ENCODE results near the gene HCN2.

DNA sequence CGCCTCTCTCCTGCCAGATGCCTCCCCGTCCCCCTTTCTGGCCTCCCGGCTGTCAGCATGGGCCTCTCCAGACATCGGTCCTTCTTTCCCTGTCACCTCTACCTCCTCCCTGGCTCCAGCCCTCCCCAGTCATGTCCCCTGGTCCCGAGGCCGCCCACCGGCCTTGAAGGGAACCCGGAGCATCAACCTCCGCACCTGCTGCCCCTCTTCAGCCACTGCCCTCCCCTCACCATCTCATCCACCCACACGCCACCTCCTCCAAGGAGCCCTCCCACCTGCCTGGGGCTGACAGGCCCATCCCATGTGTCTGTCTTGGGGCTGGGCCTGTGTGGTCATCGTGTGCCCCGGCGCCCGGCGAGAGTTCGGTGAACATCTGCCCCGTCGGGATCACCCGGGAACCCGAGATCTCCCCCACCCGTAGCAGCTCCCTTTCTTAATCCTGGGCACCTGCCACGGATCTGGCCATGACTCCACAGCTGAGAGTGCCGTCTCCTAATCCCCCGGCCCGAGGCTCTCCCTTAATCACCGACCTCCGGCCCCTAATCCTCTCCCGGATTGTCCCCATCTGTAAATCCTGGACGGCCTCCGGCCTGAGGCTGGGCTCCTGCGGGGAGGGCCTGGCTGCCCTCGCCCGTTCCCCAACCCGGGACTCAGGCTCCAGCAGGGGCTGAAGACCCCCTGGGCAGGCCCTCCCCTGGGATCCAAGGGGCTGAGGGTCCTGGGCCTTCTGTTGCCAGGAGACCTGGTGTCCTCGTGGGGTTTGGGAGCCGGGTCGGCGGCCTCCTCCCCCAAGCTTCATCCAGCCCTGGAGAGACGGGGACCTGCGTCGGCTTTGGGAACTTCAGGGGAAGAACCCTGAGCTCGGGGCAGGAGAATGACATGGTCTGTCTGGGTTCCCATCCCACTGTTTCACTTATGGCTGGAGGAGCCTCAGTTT lies 5.9 kb downstream of the HCN2 start:
- TF ChIP-seq, protein P1, sequence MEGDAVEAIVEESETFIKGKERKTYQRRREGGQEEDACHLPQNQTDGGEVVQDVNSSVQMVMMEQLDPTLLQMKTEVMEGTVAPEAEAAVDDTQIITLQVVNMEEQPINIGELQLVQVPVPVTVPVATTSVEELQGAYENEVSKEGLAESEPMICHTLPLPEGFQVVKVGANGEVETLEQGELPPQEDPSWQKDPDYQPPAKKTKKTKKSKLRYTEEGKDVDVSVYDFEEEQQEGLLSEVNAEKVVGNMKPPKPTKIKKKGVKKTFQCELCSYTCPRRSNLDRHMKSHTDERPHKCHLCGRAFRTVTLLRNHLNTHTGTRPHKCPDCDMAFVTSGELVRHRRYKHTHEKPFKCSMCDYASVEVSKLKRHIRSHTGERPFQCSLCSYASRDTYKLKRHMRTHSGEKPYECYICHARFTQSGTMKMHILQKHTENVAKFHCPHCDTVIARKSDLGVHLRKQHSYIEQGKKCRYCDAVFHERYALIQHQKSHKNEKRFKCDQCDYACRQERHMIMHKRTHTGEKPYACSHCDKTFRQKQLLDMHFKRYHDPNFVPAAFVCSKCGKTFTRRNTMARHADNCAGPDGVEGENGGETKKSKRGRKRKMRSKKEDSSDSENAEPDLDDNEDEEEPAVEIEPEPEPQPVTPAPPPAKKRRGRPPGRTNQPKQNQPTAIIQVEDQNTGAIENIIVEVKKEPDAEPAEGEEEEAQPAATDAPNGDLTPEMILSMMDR (IDR thresholded peaks at IDR 0.05) = no peak
- no peak for TF ChIP-seq POLR2A (IDR thresholded peaks at IDR 0.05)

All from prostate gland (tissue), 2 donors.